Adipocyte (in vitro differentiated cells): Measurements from ENCODE around the gene MS4A10.

Experiments
- DNase-seq: peaks from one replicate; pipeline ENCODE4 v3.0.0-alpha.2; 2015; ENCODE audit warnings: low read depth
- H3K27me3 ChIP-seq: replicated peaks from 2 replicates; pipeline ENCODE4 v1.7.0; 2013; ENCODE audit warnings: mild to moderate bottlenecking, low read length, moderate library complexity; ENCODE audit not compliant: control insufficient read depth, insufficient read depth
- H3K36me3 ChIP-seq: 2 replicates; pipeline ENCODE4 v1.7.0; 2013; ENCODE audit warnings: low read length, mild to moderate bottlenecking, moderate library complexity; ENCODE audit not compliant: control insufficient read depth, insufficient read depth, severe bottlenecking
- H3K4me1 ChIP-seq: 2 replicates; pipeline ENCODE4 v1.7.0; 2013; ENCODE audit warnings: mild to moderate bottlenecking, low read length, moderate library complexity; ENCODE audit not compliant: control insufficient read depth, insufficient read depth
- H3K4me3 ChIP-seq: 2 replicates; pipeline ENCODE4 v1.7.0; 2013; ENCODE audit warnings: mild to moderate bottlenecking, low read length, moderate library complexity
- H3K9ac ChIP-seq: 2 replicates; pipeline ENCODE4 v1.7.0; 2013; ENCODE audit warnings: mild to moderate bottlenecking, low read length, moderate library complexity
- H3K9me3 ChIP-seq: 2 replicates; pipeline ENCODE4 v1.7.0; 2013; ENCODE audit warnings: mild to moderate bottlenecking, low read length, moderate library complexity; ENCODE audit not compliant: control insufficient read depth

Gene MS4A10

GRCh38 chr11:60780065-60780464 lies 5.1 kb upstream of the MS4A10 start:
- Histone ChIP-seq H3K27me3 (peaks cover 21% of the 10 kb centered on the region), H3K9me3 (peaks cover 7% of the 10 kb centered on the region), H3K4me3 (no peak overlapping the region), H3K36me3 (no peaks in the 10 kb centered on the region), H3K4me1 (peaks cover 23% of the 10 kb centered on the region), H3K9ac (no peak overlapping the region)
- DNase-seq = no peak

DNA sequence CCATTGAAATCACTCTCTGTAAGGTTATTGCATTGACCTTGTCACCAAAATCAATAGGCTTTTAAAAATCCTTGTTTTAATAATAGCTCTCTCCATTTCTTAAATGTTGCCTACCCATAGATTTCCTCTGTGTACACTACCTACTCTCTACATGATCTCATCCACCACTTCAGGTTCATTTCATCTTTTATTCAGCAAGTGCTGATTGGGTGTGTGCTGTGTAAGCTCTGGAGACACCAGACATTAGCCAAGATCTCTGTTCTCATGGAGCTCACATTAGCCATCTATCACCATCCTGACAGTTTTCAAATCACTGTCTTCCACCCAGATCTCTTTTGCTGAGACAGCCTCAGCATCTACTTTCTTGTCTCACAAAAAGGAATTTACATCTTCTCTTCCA lies 4.4 kb upstream of the MS4A10 start:
- peaks cover 27% of the 10 kb centered on the region for H3K4me1 ChIP-seq
- H3K9me3 ChIP-seq = peaks cover 7% of the 10 kb centered on the region
- peaks cover 21% of the 10 kb centered on the region for H3K27me3 ChIP-seq
- no peak overlapping the region for H3K4me3 ChIP-seq
- H3K36me3 ChIP-seq = no peaks in the 10 kb centered on the region
- H3K9ac ChIP-seq = no peak overlapping the region
- DNase-seq = no peak

GRCh38 chr11:60781286-60781980 lies 3.7 kb upstream of the MS4A10 start:
- DNase-seq = no peak
- Histone ChIP-seq H3K27me3 (peaks cover 21% of the 10 kb centered on the region), H3K4me3 (no peak overlapping the region)

DNA sequence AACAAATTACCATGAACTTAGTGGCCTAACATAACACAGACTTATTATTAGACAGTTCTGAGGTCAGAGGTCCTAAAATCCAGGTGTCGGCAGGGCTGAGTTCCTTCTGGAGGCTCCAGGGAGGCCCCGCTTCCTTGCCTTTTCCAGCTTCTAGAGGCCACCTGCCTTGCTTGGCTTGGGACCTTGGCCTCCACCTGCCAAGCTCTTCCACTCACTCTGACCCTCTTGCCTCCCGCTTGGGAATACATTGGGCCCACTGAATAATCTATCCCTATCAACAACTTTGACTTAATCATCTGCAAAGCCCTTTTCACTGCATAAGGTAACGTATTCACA lies 3.2 kb upstream of the MS4A10 start:
- Histone ChIP-seq H3K9me3 (peaks cover 7% of the 10 kb centered on the region), H3K36me3 (no peaks in the 10 kb centered on the region), H3K27me3 (peaks cover 21% of the 10 kb centered on the region), H3K4me1 (peaks cover 34% of the 10 kb centered on the region), H3K4me3 (no peak overlapping the region), H3K9ac (no peak overlapping the region)
- DNase-seq = no peak

More at GRCh38 chr11:60781286-60781980, 3.7 kb upstream of the MS4A10 start:
- no peak overlapping the region for H3K9ac ChIP-seq
- H3K9me3 ChIP-seq = peaks cover 7% of the 10 kb centered on the region
- H3K4me1 ChIP-seq = peaks cover 32% of the 10 kb centered on the region
- H3K36me3 ChIP-seq = no peaks in the 10 kb centered on the region

DNA sequence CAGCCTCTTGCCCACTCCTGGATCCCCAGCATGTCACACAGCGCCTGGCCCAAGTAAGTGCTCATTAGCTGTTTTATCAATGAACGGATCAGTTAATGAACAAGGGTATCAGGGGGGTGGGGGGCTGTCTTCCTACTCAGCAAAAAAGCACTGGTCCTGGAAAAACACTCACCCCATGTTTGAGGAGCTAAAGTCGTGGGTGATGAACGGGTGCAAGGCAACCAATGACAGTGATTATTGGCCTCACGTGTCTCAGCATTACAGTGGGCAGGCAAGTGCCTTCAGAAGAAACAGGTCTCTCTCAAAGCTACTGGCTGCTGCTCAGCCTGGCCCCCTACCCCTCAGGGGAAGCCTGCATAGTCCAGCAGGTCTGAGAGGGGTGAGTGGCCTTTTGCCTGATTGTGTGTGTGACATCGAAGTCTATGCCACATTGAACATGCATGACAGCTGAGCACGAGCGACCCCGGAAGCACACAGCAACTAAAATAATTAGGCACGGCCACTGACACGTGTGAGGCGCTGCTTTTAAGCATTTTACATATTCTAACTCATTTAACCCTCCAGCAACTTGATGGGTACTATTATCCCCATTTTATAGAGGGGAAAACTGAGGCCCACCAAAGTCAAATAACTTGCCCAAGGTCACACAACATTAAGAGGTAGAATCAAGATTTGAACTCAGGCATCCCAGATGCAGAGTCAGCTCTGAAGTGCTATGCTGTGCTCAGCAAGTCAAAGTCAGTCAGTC lies 2.6 kb upstream of the MS4A10 start:
- DNase-seq = no peak
- Histone ChIP-seq H3K4me3 (no peak overlapping the region), H3K27me3 (peaks cover 21% of the 10 kb centered on the region), H3K36me3 (no peaks in the 10 kb centered on the region), H3K9ac (no peak overlapping the region), H3K4me1 (peaks cover 34% of the 10 kb centered on the region), H3K9me3 (peaks cover 7% of the 10 kb centered on the region)

GRCh38 chr11:60783141-60783484 lies 2.0 kb upstream of the MS4A10 start:
- Histone ChIP-seq H3K4me1 (peaks cover 32% of the 10 kb centered on the region), H3K9ac (no peak overlapping the region), H3K9me3 (peaks cover 7% of the 10 kb centered on the region), H3K27me3 (peaks cover 21% of the 10 kb centered on the region), H3K36me3 (no peaks in the 10 kb centered on the region), H3K4me3 (no peak overlapping the region)
- no peak for DNase-seq

GRCh38 chr11:60783911-60784310 lies 1.2 kb upstream of the MS4A10 start:
- H3K4me1 ChIP-seq = peaks cover 36% of the 10 kb centered on the region
- no peaks in the 10 kb centered on the region for H3K36me3 ChIP-seq
- peaks cover 7% of the 10 kb centered on the region for H3K9me3 ChIP-seq
- no peak for DNase-seq
- no peak overlapping the region for H3K9ac ChIP-seq
- no peak overlapping the region for H3K4me3 ChIP-seq
- H3K27me3 ChIP-seq = peaks cover 24% of the 10 kb centered on the region

DNA sequence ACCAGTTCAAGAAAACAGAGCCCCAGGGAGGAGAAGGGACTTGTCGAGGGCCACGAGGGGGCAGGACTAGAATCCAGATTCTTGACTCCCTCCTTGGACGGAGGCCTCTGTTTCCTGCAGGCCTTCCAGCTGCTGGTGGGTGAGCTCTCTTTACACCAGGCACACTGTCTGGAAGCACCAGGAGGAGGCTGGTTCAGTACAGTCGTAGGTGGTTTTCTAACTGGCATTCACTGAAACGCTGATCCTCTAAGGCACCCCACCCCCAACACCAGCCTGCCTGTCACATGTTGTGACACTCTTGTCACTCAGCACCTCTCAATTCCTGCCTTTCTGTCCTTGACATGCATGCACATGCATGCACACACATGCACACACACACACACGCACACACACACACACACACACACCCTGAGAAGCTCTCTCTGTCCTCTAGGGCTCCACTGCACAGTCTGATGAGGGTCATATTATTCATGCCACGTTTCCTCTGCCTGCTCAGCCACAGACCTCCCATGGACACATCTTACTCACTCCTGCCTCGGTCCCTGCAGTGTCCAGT lies 751 bp downstream of the MS4A10 start:
- peak; percentile 1 for DNase-seq
- peaks cover 24% of the 10 kb centered on the region for H3K27me3 ChIP-seq
- H3K9me3 ChIP-seq = no peaks in the 10 kb centered on the region
- H3K4me3 ChIP-seq = no peak overlapping the region
- no peaks in the 10 kb centered on the region for H3K36me3 ChIP-seq
- peaks cover 36% of the 10 kb centered on the region for H3K4me1 ChIP-seq
- no peak overlapping the region for H3K9ac ChIP-seq

GRCh38 chr11:60786811-60787567 lies 1.9 kb downstream of the MS4A10 start:
- Histone ChIP-seq H3K4me3 (no peak overlapping the region), H3K27me3 (peaks cover 22% of the 10 kb centered on the region), H3K36me3 (no peaks in the 10 kb centered on the region), H3K4me1 (peaks cover 36% of the 10 kb centered on the region), H3K9ac (no peak overlapping the region), H3K9me3 (peaks cover 9% of the 10 kb centered on the region)
- peak; percentile 14 for DNase-seq

GRCh38 chr11:60788401-60789125 lies 3.4 kb downstream of the MS4A10 start:
- peaks cover 26% of the 10 kb centered on the region for H3K27me3 ChIP-seq
- no peak for DNase-seq
- H3K4me1 ChIP-seq = peaks cover 36% of the 10 kb centered on the region
- no peaks in the 10 kb centered on the region for H3K36me3 ChIP-seq
- peaks cover 15% of the 10 kb centered on the region for H3K9me3 ChIP-seq
- no peak overlapping the region for H3K4me3 ChIP-seq
- H3K9ac ChIP-seq = no peak overlapping the region
